Skeletal muscle cell (primary cell): ENCODE measurements around the gene SRSF2.
A peak's percentile ranks its signal among the peaks of the same experiment; 100 is the strongest.
"Not testable (repeated sequence)": the region's sequence is repeated elsewhere in the genome, so short reads cannot be mapped to it uniquely, and the experiment has no call there.

Source experiments
- DNase-seq: peaks from one replicate; pipeline ENCODE4 v3.0.0-alpha.2; 2010; ENCODE audit warnings: low read depth
- H3K4me3 ChIP-seq: 2 replicates; pipeline ENCODE4 v1.5.1; 2011; ENCODE audit warnings: low read depth, mild to moderate bottlenecking, control low read depth, low read length, moderate library complexity

Gene SRSF2

GRCh38 chr17:76725580-76726230 lies 11.4 kb downstream of the SRSF2 start:
- no peak for DNase-seq
- H3K4me3 ChIP-seq, result peak overlapping the region; percentile 92

- no peak for DNase-seq
- no peak overlapping the region for H3K4me3 ChIP-seq
Measured at GRCh38 chr17:76723812-76724211, 13.3 kb downstream of the SRSF2 start.

- DNase-seq, H3K4me3 ChIP-seq: not testable (repeated sequence)
Measured at GRCh38 chr17:76722977-76723376, 14.2 kb downstream of the SRSF2 start.

DNA sequence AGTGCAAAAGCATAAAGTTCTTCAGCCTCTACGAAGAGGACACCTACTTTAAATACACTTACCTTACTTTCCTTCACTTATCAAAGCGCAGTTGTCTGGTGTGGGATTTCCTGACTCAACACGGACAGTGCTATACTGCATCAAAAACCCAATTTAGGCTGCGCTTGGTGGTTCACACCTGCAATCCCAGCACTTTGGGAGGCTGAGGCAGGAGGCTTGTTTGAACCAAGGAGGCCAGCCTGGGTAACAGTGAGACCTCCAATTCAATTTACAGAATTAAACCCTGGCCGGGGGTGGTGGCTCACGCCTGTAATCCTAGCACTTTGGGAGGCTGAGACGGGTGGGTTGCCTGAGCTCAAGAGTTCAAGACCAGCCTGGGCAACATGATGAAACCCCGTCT lies 14.9 kb downstream of the SRSF2 start:
- H3K4me3 ChIP-seq, result no peak overlapping the region
- no peak for DNase-seq

DNA sequence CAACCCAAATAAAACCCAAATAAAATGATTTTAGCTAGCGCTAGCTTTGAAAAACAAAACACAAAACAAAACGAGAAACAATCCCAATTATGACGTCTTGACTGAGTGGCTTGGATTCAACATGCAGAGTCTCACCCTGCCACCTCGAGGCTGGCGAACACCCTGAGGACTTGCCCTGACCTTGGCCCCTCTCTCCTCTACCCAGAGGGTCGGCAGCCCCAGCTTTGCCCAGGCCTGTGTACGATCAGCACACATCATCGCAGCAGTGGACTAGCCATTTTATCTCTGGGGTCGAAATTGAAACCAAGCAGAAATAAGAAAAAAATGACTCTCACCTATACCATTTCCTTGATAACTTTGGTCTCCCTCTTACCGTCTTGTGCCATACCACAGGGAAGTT lies 15.7 kb downstream of the SRSF2 start:
- no peak overlapping the region for H3K4me3 ChIP-seq
- DNase-seq, result no peak

- no peak for DNase-seq
- no peak overlapping the region for H3K4me3 ChIP-seq
Measured at GRCh38 chr17:76720941-76721340, 16.2 kb downstream of the SRSF2 start.

DNA sequence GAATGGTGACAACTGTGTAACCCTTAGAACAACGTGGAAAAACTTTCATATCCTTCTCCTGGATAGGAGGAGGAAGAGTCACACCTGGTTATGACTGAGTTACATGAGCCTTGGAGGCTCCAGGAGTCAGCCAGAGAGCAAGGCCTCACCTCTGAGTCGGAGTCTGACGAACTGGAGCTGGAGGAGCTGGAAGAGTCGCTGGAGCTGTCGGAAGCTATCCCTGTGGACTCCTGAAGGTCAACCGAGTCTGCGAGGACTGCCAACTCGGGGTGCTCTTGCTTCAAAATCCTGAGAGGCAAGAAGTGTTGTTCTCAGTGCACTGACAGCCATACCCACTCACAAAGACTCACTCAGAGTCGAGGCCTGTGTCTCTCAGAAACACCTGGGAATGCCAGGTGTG lies 16.9 kb downstream of the SRSF2 start:
- DNase-seq, result no peak
- H3K4me3 ChIP-seq, result no peak overlapping the region

DNA sequence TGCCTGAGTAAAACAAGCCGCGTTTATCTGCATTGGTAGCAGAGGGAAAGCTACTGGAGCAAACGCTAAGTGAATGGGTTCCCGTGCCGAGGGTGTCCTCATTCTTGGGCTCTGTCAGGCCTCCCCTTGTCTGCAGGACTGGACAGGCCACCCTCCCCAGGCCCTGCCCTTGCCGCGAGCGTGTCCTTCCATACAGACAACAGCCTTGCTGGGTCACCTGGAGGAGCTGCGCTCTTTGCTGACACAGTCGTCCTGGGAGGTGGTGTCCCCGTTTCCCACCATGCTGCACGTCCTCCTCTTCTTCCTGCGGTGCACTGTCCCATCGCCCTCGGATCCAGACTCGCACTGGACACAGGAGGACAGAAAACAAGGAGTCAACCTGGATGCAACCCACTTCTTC lies 18.6 kb downstream of the SRSF2 start:
- no peak for DNase-seq
- no peak overlapping the region for H3K4me3 ChIP-seq

GRCh38 chr17:76716839-76717215 lies 20.3 kb downstream of the SRSF2 start:
- DNase-seq, result peak; percentile 90
- no peak overlapping the region for H3K4me3 ChIP-seq

DNA sequence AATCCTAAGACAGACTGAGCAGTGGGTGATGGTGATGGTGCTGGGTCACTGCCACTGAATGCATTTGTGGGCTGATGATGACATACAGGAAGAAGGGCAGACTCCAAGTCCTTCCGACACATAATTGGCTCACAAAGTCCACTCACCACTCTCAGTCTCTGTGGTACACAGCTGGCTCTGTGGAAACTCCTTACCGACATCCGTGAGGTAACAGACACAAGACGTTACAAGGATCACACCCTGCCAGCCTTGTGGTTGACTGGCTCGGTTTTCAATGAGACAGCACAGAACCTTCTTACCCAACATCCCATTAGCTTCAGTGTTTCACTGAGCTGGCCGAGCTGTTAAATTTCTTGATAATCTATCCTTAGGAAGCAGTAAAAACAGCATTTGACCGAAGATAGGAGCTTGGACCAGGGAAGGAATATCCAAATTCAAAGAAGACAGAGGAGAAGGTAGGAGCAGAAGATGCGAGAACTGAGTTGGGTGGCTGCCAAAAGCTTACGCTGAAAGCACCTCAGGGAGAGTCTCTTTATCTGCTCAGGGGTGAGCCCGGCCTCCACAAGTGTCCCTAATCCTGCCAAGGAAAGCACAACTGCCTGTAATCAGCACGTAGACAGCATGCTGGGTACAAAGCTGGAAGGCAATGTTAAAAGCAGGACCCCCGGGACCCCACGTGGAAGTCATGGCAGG lies 20.8 kb downstream of the SRSF2 start:
- H3K4me3 ChIP-seq, result peak overlapping the region; percentile 15
- peak; percentile 99 for DNase-seq

DNA sequence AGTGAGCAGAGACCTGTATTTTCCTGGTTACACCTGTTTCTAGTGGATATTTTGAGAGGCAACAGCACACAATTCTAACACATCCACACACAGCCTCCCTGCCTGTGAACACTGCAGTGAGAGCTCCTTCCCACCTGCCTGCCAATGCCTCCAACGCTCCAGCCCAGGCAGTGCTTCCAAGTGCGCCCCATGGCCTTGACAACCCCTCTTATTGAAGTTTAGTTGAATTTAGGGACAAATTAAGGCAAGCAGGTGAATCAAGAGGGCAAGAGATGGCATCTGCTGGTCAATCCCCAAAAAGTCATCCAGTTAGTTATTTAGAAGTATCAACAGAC lies 21.7 kb downstream of the SRSF2 start:
- no peak overlapping the region for H3K4me3 ChIP-seq

DNA sequence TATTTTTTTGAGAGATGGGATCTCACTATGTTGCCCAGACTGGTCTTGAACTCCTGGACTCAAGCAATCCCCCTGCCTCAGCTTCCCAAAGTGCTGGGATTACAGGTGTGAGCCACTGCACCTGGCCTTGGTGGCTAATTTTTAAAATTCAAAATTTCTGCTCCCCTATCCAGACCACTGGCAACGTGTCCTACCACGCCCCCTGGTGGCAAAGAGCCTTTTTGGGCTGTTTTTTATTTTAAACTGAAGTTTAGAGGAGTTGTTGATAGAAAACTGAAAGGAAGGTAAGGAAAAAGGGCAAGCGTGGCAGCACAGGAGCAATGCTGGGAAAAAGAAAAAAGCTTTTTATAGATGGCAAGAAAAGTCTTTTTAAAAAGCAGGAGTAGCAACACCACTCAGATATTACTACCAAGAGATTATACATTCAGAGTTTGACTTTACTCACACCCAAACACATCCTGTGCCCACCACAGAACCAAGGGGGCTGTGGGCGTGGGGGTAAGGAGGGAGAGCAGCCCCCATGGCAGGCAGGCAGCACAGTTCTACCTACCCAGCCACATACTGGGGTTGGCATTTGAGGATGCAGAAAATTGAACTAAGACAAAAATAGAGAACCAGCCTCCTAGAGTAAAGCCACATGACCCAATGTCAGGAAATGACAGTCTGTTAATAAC lies 22.2 kb downstream of the SRSF2 start:
- no peak for DNase-seq
- H3K4me3 ChIP-seq, result no peak overlapping the region

More for the DNA sequence above, 21.7 kb downstream of the SRSF2 start:
- DNase-seq, result no peak

DNA sequence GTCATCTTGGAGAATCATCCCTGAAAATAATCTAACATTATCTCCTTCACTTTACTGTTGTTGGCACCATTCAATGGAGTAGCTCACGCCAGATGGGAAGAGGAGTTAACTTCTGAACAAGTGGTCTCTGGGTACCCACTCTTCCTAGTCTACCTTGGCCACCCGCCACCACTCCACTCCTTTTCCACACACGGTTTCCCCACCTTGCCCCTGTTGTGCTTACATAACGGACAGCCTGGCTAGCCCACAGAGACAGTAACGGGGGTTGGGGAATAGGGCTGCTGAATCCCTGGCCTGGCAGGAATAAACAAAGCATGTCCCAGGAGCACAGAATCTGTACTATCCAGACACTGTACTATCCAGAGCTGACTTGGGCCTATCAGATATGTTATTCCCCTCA lies 22.8 kb downstream of the SRSF2 start:
- H3K4me3 ChIP-seq, result no peak overlapping the region
- no peak for DNase-seq

DNA sequence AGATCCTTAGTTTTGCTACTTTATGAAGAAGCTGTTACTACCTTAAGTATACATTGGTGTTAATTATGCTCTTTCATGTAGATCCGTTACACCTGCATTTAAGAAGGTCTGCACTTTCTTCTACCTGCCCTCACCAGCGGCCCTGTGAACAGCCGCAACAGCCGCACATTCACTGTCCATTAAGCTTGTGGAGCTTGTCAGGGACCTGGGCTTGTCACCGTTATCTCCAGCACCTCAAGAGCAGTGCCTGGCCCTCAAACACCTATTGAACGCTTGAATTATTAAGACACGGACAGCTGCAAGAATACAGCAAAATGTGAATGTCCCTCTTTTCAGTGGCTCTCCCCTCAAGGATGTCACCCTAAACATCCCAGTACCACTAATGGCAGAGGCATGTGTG lies 23.4 kb downstream of the SRSF2 start:
- no peak overlapping the region for H3K4me3 ChIP-seq
- DNase-seq, result no peak

DNA sequence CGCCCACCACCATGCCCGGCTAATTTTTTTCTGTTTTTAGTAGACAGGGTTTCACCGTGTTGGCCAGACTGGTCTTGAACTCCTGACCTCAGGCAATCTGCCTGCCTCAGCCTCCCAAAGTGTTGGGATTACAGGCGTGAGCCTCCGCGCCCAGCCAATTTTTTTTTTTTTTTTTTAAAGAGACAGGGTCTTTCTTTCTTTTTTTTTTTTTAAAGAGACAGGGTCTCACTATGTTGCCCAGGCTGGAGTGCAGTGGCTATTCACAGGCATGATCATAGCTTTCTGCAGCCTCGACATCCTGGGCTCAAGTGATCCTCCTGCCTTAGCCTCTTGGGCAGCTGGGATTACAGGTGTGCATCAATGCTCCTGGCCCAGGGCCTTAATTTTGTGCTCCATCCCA lies 24.8 kb downstream of the SRSF2 start:
- H3K4me3 ChIP-seq, result not testable (repeated sequence)

DNA sequence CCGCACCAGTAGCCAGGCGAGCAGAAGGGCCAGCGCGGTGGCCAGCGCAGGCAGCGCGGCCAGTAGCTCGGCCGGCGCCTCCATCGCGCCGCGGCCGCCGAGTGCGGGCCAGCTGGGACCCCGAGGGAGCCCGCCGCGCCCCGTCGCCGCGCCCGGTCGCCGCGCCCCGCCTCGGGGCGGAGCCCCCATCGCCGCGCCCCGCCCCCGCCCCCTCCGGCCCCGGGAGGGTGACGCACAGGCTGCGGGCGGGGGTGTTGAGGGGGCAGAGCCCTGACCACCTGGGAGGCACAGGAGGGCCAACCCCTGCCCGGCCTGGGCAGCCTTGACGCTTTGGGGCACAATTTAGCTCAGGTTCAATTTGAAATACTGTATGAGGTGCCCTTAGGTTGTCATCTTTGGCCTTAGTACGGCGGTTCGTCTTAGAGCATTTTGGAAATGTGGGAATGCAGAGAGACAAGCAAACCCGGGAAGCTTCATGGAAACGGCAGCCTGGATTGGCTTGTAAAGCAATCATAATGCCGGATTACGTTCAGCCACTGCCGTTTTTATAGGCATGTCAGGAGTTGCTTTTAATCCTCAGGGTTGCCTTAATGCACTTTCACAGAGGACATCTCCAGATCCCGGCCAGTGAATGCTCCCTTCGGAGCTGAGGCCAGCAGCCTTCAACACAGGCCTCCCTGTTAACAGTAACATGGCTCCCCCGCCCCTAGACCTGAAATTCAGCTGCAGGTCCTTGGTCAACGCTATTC lies 26.1 kb downstream of the SRSF2 start, which contains the start of gene MXRA7:
TSS of gene MXRA7 (minus strand) at position 103 of the 749 bp plus-strand sequence. CDS start at position 84, 19 bp downstream.
- peak within 1 kb of the TSS; percentile 76 for H3K4me3 ChIP-seq
- DNase-seq, result no peak

More for the DNA sequence above, 24.8 kb downstream of the SRSF2 start:
- DNase-seq, result not testable (repeated sequence)

- H3K4me3 ChIP-seq, result peak overlapping the region; percentile 76
- not testable (repeated sequence) for DNase-seq
Measured at GRCh38 chr17:76709951-76710862, 26.9 kb downstream of the SRSF2 start.

DNA sequence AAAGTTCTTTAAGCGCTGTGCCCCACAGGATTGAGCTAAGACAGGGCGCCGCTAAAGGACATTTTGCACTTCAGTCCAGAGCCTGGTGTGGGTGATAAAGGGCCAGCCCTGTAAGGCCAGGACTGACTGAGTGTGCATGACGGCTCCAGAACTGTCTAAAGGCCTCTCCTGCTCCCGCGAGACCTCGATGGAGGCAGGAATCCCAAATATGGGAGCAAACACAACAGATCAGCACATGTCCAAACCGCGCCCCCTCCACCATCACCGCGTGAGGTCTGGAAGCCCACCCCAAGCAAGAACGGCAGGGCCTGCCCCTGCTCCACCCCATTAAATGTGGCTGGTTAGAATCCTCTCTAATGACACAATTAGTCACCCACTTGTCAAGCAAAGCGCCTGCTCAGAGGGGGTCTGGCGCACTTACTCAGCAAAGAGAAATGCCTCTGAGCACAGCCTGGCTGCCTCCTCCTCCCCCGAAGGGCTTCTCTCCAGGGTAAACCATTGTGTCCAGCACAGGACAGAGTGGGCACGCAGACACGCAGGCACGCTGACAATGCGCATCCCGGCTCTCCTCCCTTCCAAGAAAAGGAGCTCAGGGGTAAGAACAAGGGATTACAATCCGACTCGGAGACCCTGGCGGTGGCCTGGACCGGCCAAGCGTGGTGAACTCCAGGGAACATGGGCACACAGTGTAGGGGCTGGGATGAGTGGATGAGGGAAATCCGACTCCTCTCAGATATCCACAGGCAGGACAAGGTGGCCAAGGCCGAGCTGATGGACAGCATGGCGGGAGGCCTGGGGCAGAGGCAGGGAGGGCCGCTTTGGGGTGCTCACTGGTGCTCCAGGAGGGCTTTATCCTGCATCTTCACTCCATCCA lies 27.8 kb downstream of the SRSF2 start:
- DNase-seq, result peak; percentile 98

More for the DNA sequence above, 27.8 kb downstream of the SRSF2 start:
- H3K4me3 ChIP-seq, result peak overlapping the region; percentile 76
